IMR-90 (cell line): ENCODE results near the gene PIAS4. TPM values are rescaled to one million over a fixed set of nuclear protein-coding genes. Genes with fewer than 3 reads are reported as not detected.
A peak's percentile ranks its signal among the peaks of the same experiment; 100 is the strongest.

ENCODE experiments used
- ATAC-seq: fragments of 200-7000 bp; cut with Tn5 transposase; 2 replicates; pipeline ENCODE4 v1.9.1; 2020; ENCODE audit warnings: low read depth, mild to moderate bottlenecking, moderate library complexity
- BruUV-seq: library from RNA; stranded (reverse); fragments of 400-500 nt; replicated peaks from 2 replicates; lab custom pipeline; 2021; lab: Mats Ljungman, UMichigan
- CTCF ChIA-PET: fragments of 300-600 bp; formaldehyde crosslinking; extraction: SDS; loops from one replicate; lab custom pipeline; 2021; ENCODE audit warnings: antibody characterized with exemption; lab: Yijun Ruan, JAX
- POLR2A ChIA-PET: fragments of 300-600 bp; sonication (Branson Sonifier 250); formaldehyde crosslinking; loops from one replicate; lab custom pipeline; 2022; ENCODE audit warnings: antibody characterized with exemption; ENCODE audit not compliant: unreplicated experiment; lab: Charles Lee
- DNase-seq: peaks from one replicate; pipeline ENCODE4 v3.0.0; 2013
- H2AFZ ChIP-seq: replicated peaks from 2 replicates; pipeline ENCODE3; 2013; ENCODE audit warnings: low read length, mild to moderate bottlenecking; ENCODE audit not compliant: poor library complexity
- H2AK5ac ChIP-seq: 2 replicates; pipeline ENCODE4 v1.6.1; 2013; ENCODE audit warnings: low read depth, low read length, inconsistent platforms
- H2AK9ac ChIP-seq: replicated peaks from 2 replicates; pipeline ENCODE3; 2013; ENCODE audit warnings: mild to moderate bottlenecking, low read depth, low read length, moderate library complexity; ENCODE audit not compliant: poor library complexity
- H2BK120ac ChIP-seq: 2 replicates; pipeline ENCODE4 v1.6.1; 2013; ENCODE audit warnings: low read depth, low read length, inconsistent platforms
- H2BK15ac ChIP-seq: 3 replicates; pipeline ENCODE4 v1.6.1; 2013; ENCODE audit warnings: low read depth, low read length, inconsistent platforms
- H2BK20ac ChIP-seq: 2 replicates; pipeline ENCODE4 v1.6.1; 2013; ENCODE audit warnings: low read depth, mild to moderate bottlenecking, inconsistent platforms, low read length, moderate library complexity
- H2BK5ac ChIP-seq: 2 replicates; pipeline ENCODE4 v1.6.1; 2013; ENCODE audit warnings: mild to moderate bottlenecking, low read depth, low read length, inconsistent platforms; ENCODE audit not compliant: poor library complexity, severe bottlenecking
- H3K14ac ChIP-seq: replicated peaks from 2 replicates; pipeline ENCODE4 v1.6.1; 2013; ENCODE audit warnings: low read depth, low read length, inconsistent platforms
- H3K18ac ChIP-seq: 2 replicates; pipeline ENCODE4 v1.6.1; 2013; ENCODE audit warnings: low read depth, low read length, control low read depth
- H3K23ac ChIP-seq: 2 replicates; pipeline ENCODE4 v1.6.1; 2013; ENCODE audit warnings: low read depth, low read length, inconsistent platforms
- H3K27ac ChIP-seq: 2 replicates; pipeline ENCODE4 v1.5.1; 2013; ENCODE audit warnings: mild to moderate bottlenecking, control low read depth, low read length; ENCODE audit not compliant: insufficient read depth
- H3K27me3 ChIP-seq: 2 replicates; pipeline ENCODE4 v1.6.1; 2013; ENCODE audit warnings: low read length; ENCODE audit not compliant: control insufficient read depth, insufficient read depth
- H3K36me3 ChIP-seq: 2 replicates; pipeline ENCODE4 v1.6.1; 2013; ENCODE audit warnings: low read length, mixed read lengths; ENCODE audit not compliant: control insufficient read depth, insufficient read depth
- H3K4ac ChIP-seq: 2 replicates; pipeline ENCODE4 v1.6.1; 2013; ENCODE audit warnings: low read depth, low read length, inconsistent platforms
- H3K4me1 ChIP-seq: 2 replicates; pipeline ENCODE4 v1.6.1; 2013; ENCODE audit warnings: low read length, mixed read lengths; ENCODE audit not compliant: control insufficient read depth, insufficient read depth
- H3K4me2 ChIP-seq: 2 replicates; pipeline ENCODE4 v1.6.1; 2013; ENCODE audit warnings: low read depth, mild to moderate bottlenecking, control low read depth, low read length, moderate library complexity
- H3K4me3 ChIP-seq: 2 replicates; pipeline ENCODE4 v1.5.1; 2013; ENCODE audit warnings: low read depth, mild to moderate bottlenecking, control low read depth, low read length, moderate library complexity; ENCODE audit not compliant: insufficient read depth
- H3K56ac ChIP-seq: 2 replicates; pipeline ENCODE4 v1.6.1; 2013; ENCODE audit warnings: low read length, inconsistent platforms; ENCODE audit not compliant: insufficient read depth; ENCODE audit errors: extremely low read depth
- H3K79me1 ChIP-seq, 2 experiments: 2 replicates each; pipeline ENCODE4 v1.6.1; 2013; ENCODE audit warnings: low read length in 2 of 2, inconsistent platforms in 1 of 2, low read depth in 1 of 2
- H3K9ac ChIP-seq: 2 replicates; pipeline ENCODE4 v1.6.1; 2013; ENCODE audit warnings: low read depth, low read length, control low read depth
- H3K9me1 ChIP-seq: 2 replicates; pipeline ENCODE4 v1.6.1; 2013; ENCODE audit warnings: low read length, inconsistent platforms; ENCODE audit not compliant: insufficient read depth
- H3K9me3 ChIP-seq: 2 replicates; pipeline ENCODE4 v1.6.1; 2013; ENCODE audit warnings: low read length; ENCODE audit not compliant: control insufficient read depth, insufficient read depth
- H4K20me1 ChIP-seq: 2 replicates; pipeline ENCODE4 v1.6.1; 2013; ENCODE audit warnings: low read length, inconsistent platforms; ENCODE audit not compliant: insufficient read depth
- H4K5ac ChIP-seq: 2 replicates; pipeline ENCODE4 v1.6.1; 2013; ENCODE audit warnings: mild to moderate bottlenecking, low read depth, low read length, control low read depth
- H4K8ac ChIP-seq, 2 experiments: 2 replicates each; pipeline ENCODE4 v1.6.1; 2013; ENCODE audit warnings: low read depth in 2 of 2, low read length in 2 of 2, control low read depth in 1 of 2, inconsistent platforms in 1 of 2
- H4K91ac ChIP-seq: 2 replicates; pipeline ENCODE4 v1.6.1; 2013; ENCODE audit warnings: low read depth, low read length, inconsistent platforms; ENCODE audit not compliant: insufficient read depth
- BHLHE40 ChIP-seq: fragments of 150-350 bp; IDR thresholded peaks from 2 replicates; pipeline ENCODE4 v1.6.1; 2016; ENCODE audit warnings: mild to moderate bottlenecking, low read depth, low read length
- CEBPB ChIP-seq: IDR thresholded peaks from 2 replicates; pipeline ENCODE4 v1.6.1; 2012; ENCODE audit warnings: low read depth, low read length, improper control_type of control experiment
- CHD1 ChIP-seq: IDR thresholded peaks from 2 replicates; pipeline ENCODE4 v1.6.1; 2012; ENCODE audit warnings: low read depth, low read length, improper control_type of control experiment
- ELK1 ChIP-seq: fragments of 150-350 bp; IDR thresholded peaks from 2 replicates; pipeline ENCODE4 v1.6.1; 2016; ENCODE audit warnings: low read depth, mild to moderate bottlenecking, low read length, moderate library complexity, borderline replicate concordance
- FOS ChIP-seq: fragments of 150-350 bp; IDR thresholded peaks from 2 replicates; pipeline ENCODE4 v1.6.1; 2016; ENCODE audit warnings: low read depth, low read length
- MAFK ChIP-seq: IDR thresholded peaks from 2 replicates; pipeline ENCODE4 v1.6.1; 2012; ENCODE audit warnings: low read depth, low read length, improper control_type of control experiment
- MAZ ChIP-seq: IDR thresholded peaks from 2 replicates; pipeline ENCODE4 v1.6.1; 2012; ENCODE audit warnings: low read depth, mild to moderate bottlenecking, low read length, improper control_type of control experiment, moderate library complexity, borderline replicate concordance
- MXI1 ChIP-seq: IDR thresholded peaks from 2 replicates; pipeline ENCODE4 v1.6.1; 2012; ENCODE audit warnings: low read depth, mild to moderate bottlenecking, low read length, moderate library complexity, borderline replicate concordance
- NFE2L2 ChIP-seq: fragments of 150-350 bp; IDR thresholded peaks from 2 replicates; pipeline ENCODE4 v1.6.1; 2016; ENCODE audit warnings: low read depth, mild to moderate bottlenecking, low read length
- POLR2A ChIP-seq: IDR thresholded peaks from 2 replicates; pipeline ENCODE4 v1.6.1; 2012; ENCODE audit warnings: mild to moderate bottlenecking, low read depth, low read length
- RAD21 ChIP-seq: IDR thresholded peaks from 2 replicates; pipeline ENCODE4 v1.6.1; 2012; ENCODE audit warnings: low read length, improper control_type of control experiment
- RCOR1 ChIP-seq: IDR thresholded peaks from 2 replicates; pipeline ENCODE4 v1.6.1; 2012; ENCODE audit warnings: mild to moderate bottlenecking, low read length, improper control_type of control experiment; ENCODE audit not compliant: insufficient replicate concordance
- RFX5 ChIP-seq: IDR thresholded peaks from 2 replicates; pipeline ENCODE4 v1.8.0; 2012; ENCODE audit warnings: low read depth, mild to moderate bottlenecking, low read length, moderate library complexity
- SMC3 ChIP-seq: fragments of 150-350 bp; IDR thresholded peaks from 2 replicates; pipeline ENCODE4 v1.6.1; 2016; ENCODE audit warnings: low read depth, mild to moderate bottlenecking, antibody characterized with exemption, low read length, moderate library complexity
- WGBS, 2 experiments: methylation state at CpG; one replicate each; pipeline versions ENCODE4 v1.1.5 to v1.1.7; 2013; ENCODE audit warnings: missing lambda C conversion rate in 2 of 2; ENCODE audit not compliant: insufficient read length in 1 of 2; ENCODE audit errors: extremely low coverage in 2 of 2; 5-methylcytosine and 5-hydroxymethylcytosine counted together
- dilution Hi-C: fragments of 300-500 bp; cut with HindIII; formaldehyde crosslinking; loops from one replicate; pipeline ENCODE4 v1.14.3; 2018; ENCODE audit warnings: low sequenced_read_pairs; ENCODE audit not compliant: unreplicated experiment
- in situ Hi-C: fragments of 300-500 bp; cut with MboI; formaldehyde crosslinking; loops from 3 replicates; pipeline ENCODE4 v1.14.3; 2019; ENCODE audit warnings: low sequenced_read_pairs, inconsistent platforms, mixed read lengths
- intact Hi-C: fragments of 100-400 bp; cut with micrococcal nuclease; formaldehyde crosslinking; loops from 2 replicates; pipeline ENCODE4 v1.10.0; 2022
- polyA plus RNA-seq, 3 experiments: library from polyadenylated mRNA; depleted of rRNA; stranded (reverse); fragments of >200 nt; gene quantifications; 2 replicates each; pipeline ENCODE4 v1.2.3, GENCODE V29; 2012; ENCODE audit warnings: low replicate concordance in 1 of 3
- total RNA-seq: library from RNA; depleted of rRNA; stranded (reverse); fragments of >200 nt; gene quantifications from 2 replicates; pipeline ENCODE4 v1.2.3, GENCODE V29; 2012
- TF ChIP-seq, protein P1 (sequence below): fragments of 150-350 bp; IDR thresholded peaks from 2 replicates; pipeline ENCODE4 v1.6.1; 2017; ENCODE audit warnings: mild to moderate bottlenecking, antibody characterized with exemption, low read length, low read depth

Gene PIAS4
- total and polyA plus RNA-seq, 2 of the 4 experiments (the other 2 are of a cell fraction), result 12.1 to 13.6 TPM

DNA sequence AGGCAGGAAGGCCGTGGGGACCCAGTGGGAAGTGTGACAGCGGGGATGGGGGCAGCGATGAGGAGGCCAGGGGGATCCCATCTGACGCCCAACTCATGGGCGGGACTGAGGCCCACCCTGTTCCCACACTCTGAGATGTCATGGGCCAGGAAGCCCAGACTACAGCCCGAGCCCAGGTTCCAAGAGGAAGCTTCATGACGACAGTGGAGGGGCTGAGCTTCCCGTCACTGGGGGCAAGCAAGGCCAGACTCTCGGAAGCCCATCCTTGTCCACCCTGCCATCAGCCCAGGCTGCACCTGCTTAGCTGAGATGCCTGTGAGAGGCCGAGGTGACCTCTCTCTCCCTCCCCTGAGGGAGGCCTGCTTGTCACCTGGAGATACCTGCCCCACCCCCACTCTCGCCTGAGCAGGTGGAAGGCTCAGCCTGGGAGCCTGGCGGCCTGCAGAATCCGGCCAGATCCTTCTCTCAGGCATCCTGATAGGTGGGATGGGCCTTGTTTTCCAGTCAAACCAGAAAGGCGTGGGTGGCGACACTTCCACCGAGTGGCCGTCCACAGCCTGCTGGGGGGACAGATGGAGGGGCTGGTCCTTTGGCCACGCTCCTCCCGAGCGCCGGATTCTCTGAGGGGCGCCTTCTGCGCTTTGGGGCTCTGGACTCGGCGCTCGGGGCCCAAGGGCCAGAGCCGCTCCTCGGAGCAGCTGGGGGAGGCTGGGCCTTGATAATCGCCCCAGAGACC, 54.3 kb downstream of the PIAS4 start:
- no peak overlapping the region for H3K23ac ChIP-seq
- H3K4me1 ChIP-seq, result peaks cover 45% of the 10 kb centered on the region
- peaks cover 79% of the 10 kb centered on the region for H4K20me1 ChIP-seq
- no peak overlapping the region for H3K4ac ChIP-seq
- H3K4me2 ChIP-seq, result no peak overlapping the region
- no peak overlapping the region for H3K18ac ChIP-seq
- H3K36me3 ChIP-seq, result peaks cover 23% of the 10 kb centered on the region
- ATAC-seq, result no peak
- no peak overlapping the region for H3K4me3 ChIP-seq
- H3K9me1 ChIP-seq, result no peaks in the 10 kb centered on the region
- WGBS, 2 experiments, result 97% methylated on average over 6 of the region's 29 CpGs; no CpG with 5 or more reads in 1 of the 2 experiments
- peaks cover 0 to 36% of the 10 kb centered on the region in 2 experiments; a peak in 2 of 4 replicates for H3K79me1 ChIP-seq
- no peak for DNase-seq
- TF ChIP-seq ELK1, result no peak
- TF ChIP-seq MAFK, result no peak
- TF ChIP-seq CHD1, result no peak
- TF ChIP-seq RCOR1, result no peak
- TF ChIP-seq, protein P1, sequence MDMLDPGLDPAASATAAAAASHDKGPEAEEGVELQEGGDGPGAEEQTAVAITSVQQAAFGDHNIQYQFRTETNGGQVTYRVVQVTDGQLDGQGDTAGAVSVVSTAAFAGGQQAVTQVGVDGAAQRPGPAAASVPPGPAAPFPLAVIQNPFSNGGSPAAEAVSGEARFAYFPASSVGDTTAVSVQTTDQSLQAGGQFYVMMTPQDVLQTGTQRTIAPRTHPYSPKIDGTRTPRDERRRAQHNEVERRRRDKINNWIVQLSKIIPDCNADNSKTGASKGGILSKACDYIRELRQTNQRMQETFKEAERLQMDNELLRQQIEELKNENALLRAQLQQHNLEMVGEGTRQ, result no peak
- no peak for TF ChIP-seq MAZ
- no peak for TF ChIP-seq SMC3
- no peak for TF ChIP-seq RAD21
- TF ChIP-seq MXI1, result no peak
- TF ChIP-seq POLR2A, result no peak
- TF ChIP-seq FOS, result no peak
- no peak for TF ChIP-seq RFX5
- TF ChIP-seq BHLHE40, result no peak
- no peak for TF ChIP-seq CEBPB
- TF ChIP-seq NFE2L2, result no peak
- H3K9me3 ChIP-seq, result no peaks in the 10 kb centered on the region
- in situ Hi-C loops, result no loop called here
- dilution Hi-C loops, result no loop called here
- no TSS peak for BruUV-seq
- no peak overlapping the region for H4K91ac ChIP-seq
- no peak overlapping the region for H3K9ac ChIP-seq
- H2BK15ac ChIP-seq, result no peak overlapping the region
- no peak overlapping the region for H2BK20ac ChIP-seq
- H4K8ac ChIP-seq, result no peak overlapping the region
- H3K14ac ChIP-seq, result no peak overlapping the region
- H2AK5ac ChIP-seq, result no peak overlapping the region
- H2BK120ac ChIP-seq, result no peak overlapping the region
- peak overlapping the region; percentile 9 for H2AK9ac ChIP-seq
- H3K27me3 ChIP-seq, result no peaks in the 10 kb centered on the region
- ChIA-PET CTCF (no interaction called here), POLR2A (no interaction called here)
- H4K5ac ChIP-seq, result no peak overlapping the region
- intact Hi-C loops, result no loop called here
- H2AFZ ChIP-seq, result no peak overlapping the region
- no peak overlapping the region for H3K56ac ChIP-seq
- H2BK5ac ChIP-seq, result no peak overlapping the region
- no peak overlapping the region for H3K27ac ChIP-seq
